MCF 10A (cell line): ENCODE results near the gene PAIP2. TPM values are rescaled to one million over a fixed set of nuclear protein-coding genes. Genes with fewer than 3 reads are reported as not detected.
A peak's percentile ranks its signal among the peaks of the same experiment; 100 is the strongest.

Experiments used
- BruUV-seq: library from RNA; stranded (reverse); fragments of 400-500 nt; replicated peaks from 2 replicates; lab custom pipeline; 2021; lab: Mats Ljungman, UMichigan
- CTCF ChIA-PET: fragments of 300-600 bp; sonication (Branson Sonifier 250); formaldehyde crosslinking; extraction: SDS; loops from one replicate; lab custom pipeline; 2021; ENCODE audit warnings: antibody characterized with exemption, inconsistent platforms; lab: Yijun Ruan, JAX
- POLR2A ChIA-PET: fragments of 300-600, 350-650 bp; sonication (Branson Sonifier 250); formaldehyde crosslinking; extraction: SDS; loops from one replicate; lab custom pipeline; 2020; ENCODE audit warnings: antibody characterized with exemption, inconsistent platforms; lab: Yijun Ruan, JAX
- DNase-seq: peaks from one replicate; pipeline ENCODE4 v3.0.0-alpha.2; 2018; ENCODE audit not compliant: unreplicated experiment
- H3K27ac Mint-ChIP-seq: one replicate; pipeline ENCODE4 v1.8.0; 2022; ENCODE audit warnings: mild to moderate bottlenecking, low read depth, mixed read lengths; ENCODE audit not compliant: unreplicated experiment
- H3K27me3 Mint-ChIP-seq: one replicate; pipeline ENCODE4 v1.8.0; 2022; ENCODE audit warnings: mixed read lengths; ENCODE audit not compliant: insufficient read depth, unreplicated experiment
- H3K36me3 Mint-ChIP-seq: one replicate; pipeline ENCODE4 v1.8.0; 2022; ENCODE audit warnings: mild to moderate bottlenecking, moderate library complexity, mixed read lengths; ENCODE audit not compliant: insufficient read depth, unreplicated experiment
- H3K4me1 Mint-ChIP-seq: one replicate; pipeline ENCODE4 v1.8.0; 2022; ENCODE audit warnings: mixed read lengths; ENCODE audit not compliant: insufficient read depth, unreplicated experiment
- H3K4me3 Mint-ChIP-seq: one replicate; pipeline ENCODE4 v1.8.0; 2022; ENCODE audit warnings: mild to moderate bottlenecking, moderate library complexity, mixed read lengths; ENCODE audit not compliant: unreplicated experiment
- H3K9me3 Mint-ChIP-seq: one replicate; pipeline ENCODE4 v1.8.0; 2022; ENCODE audit warnings: mixed read lengths; ENCODE audit not compliant: unreplicated experiment
- intact Hi-C: fragments of 100-400 bp; cut with micrococcal nuclease; formaldehyde crosslinking; loops from 2 replicates; pipeline ENCODE4 v1.14.1; 2022
- total RNA-seq: library from RNA; stranded (reverse); gene quantifications from 2 replicates; pipeline ENCODE4 v1.2.3, GENCODE V29; 2022
- TF ChIP-seq, protein P1 (sequence below): fragments of 200-600 bp; IDR thresholded peaks from one replicate; pipeline ENCODE4 v1.8.0; 2022; ENCODE audit warnings: antibody characterized with exemption, mild to moderate bottlenecking; ENCODE audit not compliant: unreplicated experiment

PAIP2 gene
- total RNA-seq, 1 experiment from 2014 or later: 108 TPM

DNA sequence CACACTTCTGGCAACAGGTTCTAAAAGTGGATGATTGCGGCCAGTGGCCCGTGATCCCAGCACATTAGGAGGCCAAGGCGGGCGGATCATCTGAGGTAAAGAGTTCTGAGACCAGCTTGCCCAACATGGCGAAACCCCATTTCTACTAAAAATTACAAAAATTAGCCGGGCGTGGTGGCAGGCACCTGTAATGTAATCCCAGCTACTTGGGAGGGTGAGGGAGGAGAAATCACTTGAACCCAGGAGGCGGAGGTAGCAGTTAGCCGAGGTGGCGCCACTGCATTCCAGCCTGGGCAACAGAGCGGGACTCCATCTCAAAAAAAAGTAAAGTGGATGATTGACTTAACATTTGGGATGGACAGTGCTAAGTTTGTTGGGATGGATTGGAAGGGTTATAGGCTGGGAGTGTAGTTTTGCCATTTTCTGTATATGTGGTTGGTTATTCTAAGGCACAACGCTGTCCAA lies 44.8 kb upstream of the PAIP2 start:
- DNase-seq: no peak
- Mint-ChIP-seq H3K4me3 (peak overlapping the region; percentile 94), H3K27me3 (no peaks in the 10 kb centered on the region), H3K27ac (peak overlapping the region; percentile 99), H3K4me1 (peaks cover 55% of the 10 kb centered on the region), H3K9me3 (no peaks in the 10 kb centered on the region), H3K36me3 (peaks cover 54% of the 10 kb centered on the region)
- intact Hi-C loops: no loop called here
- BruUV-seq: no TSS peak
- ChIA-PET CTCF (interaction anchor here (0.6 to 1.0 kb wide), 4 partner anchors 99 to 767 kb away, joined by 3 read pairs; partner anchors contain the start of gene SIL1), POLR2A (interaction anchor here (0.9 to 13.7 kb wide), 10 partner anchors 11 to 947 kb away, joined by 3 to 413 read pairs (median 6); partner anchors contain the start of gene PAIP2)
- TF ChIP-seq, protein P1, sequence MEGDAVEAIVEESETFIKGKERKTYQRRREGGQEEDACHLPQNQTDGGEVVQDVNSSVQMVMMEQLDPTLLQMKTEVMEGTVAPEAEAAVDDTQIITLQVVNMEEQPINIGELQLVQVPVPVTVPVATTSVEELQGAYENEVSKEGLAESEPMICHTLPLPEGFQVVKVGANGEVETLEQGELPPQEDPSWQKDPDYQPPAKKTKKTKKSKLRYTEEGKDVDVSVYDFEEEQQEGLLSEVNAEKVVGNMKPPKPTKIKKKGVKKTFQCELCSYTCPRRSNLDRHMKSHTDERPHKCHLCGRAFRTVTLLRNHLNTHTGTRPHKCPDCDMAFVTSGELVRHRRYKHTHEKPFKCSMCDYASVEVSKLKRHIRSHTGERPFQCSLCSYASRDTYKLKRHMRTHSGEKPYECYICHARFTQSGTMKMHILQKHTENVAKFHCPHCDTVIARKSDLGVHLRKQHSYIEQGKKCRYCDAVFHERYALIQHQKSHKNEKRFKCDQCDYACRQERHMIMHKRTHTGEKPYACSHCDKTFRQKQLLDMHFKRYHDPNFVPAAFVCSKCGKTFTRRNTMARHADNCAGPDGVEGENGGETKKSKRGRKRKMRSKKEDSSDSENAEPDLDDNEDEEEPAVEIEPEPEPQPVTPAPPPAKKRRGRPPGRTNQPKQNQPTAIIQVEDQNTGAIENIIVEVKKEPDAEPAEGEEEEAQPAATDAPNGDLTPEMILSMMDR: no peak

DNA sequence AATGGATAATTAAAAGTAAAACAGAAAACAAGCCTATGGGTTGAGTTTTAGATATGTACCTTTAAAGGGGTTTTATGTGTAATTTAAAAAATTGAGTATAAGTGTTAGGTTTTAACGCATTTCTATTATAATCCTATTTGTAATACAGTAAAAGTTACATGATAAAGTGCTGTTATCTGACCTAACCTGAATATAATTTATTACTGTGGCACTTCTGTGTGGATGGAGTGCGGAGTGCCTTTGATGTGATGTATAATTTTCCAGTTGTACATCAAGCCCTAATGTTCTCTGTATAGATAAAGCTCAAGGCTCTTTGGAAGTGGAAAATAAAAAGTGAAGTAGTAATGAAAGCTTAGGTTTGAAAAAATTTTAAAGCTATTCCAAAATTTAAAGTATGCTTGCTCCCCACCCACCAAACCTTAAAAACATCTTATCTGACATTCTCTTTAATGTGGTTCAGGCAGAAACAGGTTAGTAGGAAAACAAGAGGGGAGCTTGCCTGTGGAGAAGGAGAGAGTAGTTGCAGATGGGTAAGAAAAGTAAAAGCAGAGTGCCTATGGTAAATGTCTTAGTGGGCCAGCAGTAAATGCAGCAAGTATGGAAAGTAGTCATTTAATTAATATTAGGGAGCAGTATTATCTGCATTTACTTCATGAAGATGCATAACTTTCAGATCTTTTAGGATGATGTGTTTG lies 44.1 kb upstream of the PAIP2 start:
- TF ChIP-seq, protein P1: no peak
- peaks cover 58% of the 10 kb centered on the region for H3K4me1 Mint-ChIP-seq
- H3K27me3 Mint-ChIP-seq: no peaks in the 10 kb centered on the region
- intact Hi-C loops: no loop called here
- peak overlapping the region; percentile 94 for H3K4me3 Mint-ChIP-seq
- H3K27ac Mint-ChIP-seq: peak overlapping the region; percentile 99
- H3K9me3 Mint-ChIP-seq: no peaks in the 10 kb centered on the region
- peaks cover 56% of the 10 kb centered on the region for H3K36me3 Mint-ChIP-seq
- ChIA-PET POLR2A (interaction anchor here (0.9 to 13.7 kb wide), 9 partner anchors 10 to 947 kb away, joined by 3 to 413 read pairs (median 7); partner anchors contain the start of gene PAIP2), CTCF (interaction anchor here (0.6 to 1.0 kb wide), 5 partner anchors 25 to 768 kb away, joined by 3 read pairs; partner anchors contain the start of gene SIL1)
- no TSS peak for BruUV-seq
- no peak for DNase-seq

DNA sequence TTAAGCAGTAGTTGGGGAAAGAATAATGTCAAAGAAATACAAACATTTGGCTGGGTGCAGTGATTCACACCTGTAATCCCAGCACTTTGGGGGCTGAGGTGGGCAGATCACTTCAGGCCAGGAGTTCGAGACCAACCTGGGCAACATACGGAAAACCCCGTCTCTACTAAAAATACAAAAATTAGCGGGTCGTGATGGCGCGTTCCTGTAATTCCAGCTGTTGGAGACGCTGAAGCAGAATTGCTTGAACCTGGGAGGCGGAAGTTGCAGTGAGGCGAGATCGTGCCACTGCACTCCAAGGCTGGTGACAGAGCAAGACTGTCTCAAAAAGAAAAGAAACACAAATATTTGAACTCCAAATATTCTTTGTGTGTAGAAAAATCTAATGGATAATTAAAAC lies 43.4 kb upstream of the PAIP2 start:
- no peak for DNase-seq
- Mint-ChIP-seq H3K9me3 (no peaks in the 10 kb centered on the region), H3K27me3 (no peaks in the 10 kb centered on the region), H3K4me3 (peak overlapping the region; percentile 1), H3K27ac (no peak overlapping the region), H3K4me1 (peaks cover 58% of the 10 kb centered on the region), H3K36me3 (peaks cover 49% of the 10 kb centered on the region)
- BruUV-seq: no TSS peak
- ChIA-PET POLR2A (interaction anchor here (6.3 to 13.7 kb wide), 3 partner anchors 9 to 43 kb away, joined by 107 to 413 read pairs (median 249); partner anchors contain the start of gene PAIP2), CTCF (interaction anchor here (1.0 kb wide), 1 partner anchor 756 kb away, joined by 3 read pairs; no protein-coding TSS in a partner anchor)
- intact Hi-C loops: no loop called here
- TF ChIP-seq, protein P1: no peak

DNA sequence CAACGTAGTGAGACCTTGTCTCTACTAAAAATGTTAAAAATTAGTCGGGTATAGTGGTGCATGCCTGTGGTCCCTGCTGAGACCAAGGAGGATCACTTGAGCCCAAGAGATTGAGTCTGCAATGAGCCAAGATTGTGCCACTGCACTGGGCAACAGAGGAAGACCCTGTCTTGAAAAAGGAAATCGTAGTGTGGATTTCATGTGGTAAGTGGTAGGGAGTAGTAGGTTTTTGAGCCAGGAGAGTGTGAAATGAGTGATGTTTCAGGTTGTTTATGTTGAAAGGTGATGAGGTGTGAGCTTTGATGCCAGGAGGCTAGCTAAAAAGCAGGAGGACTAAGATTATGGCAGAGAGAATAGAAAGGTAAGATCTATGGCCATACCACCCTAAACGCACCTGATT lies 42.2 kb upstream of the PAIP2 start:
- intact Hi-C loops: no loop called here
- H3K27ac Mint-ChIP-seq: no peak overlapping the region
- H3K36me3 Mint-ChIP-seq: peaks cover 37% of the 10 kb centered on the region
- H3K4me3 Mint-ChIP-seq: no peak overlapping the region
- TF ChIP-seq, protein P1: no peak
- CTCF ChIA-PET: interaction anchor here (0.8 to 1.6 kb wide), 2 partner anchors 11 to 575 kb away, joined by 3 read pairs; no protein-coding TSS in a partner anchor
- BruUV-seq: no TSS peak
- no peak for DNase-seq
- H3K4me1 Mint-ChIP-seq: peaks cover 58% of the 10 kb centered on the region
- H3K9me3 Mint-ChIP-seq: no peaks in the 10 kb centered on the region
- H3K27me3 Mint-ChIP-seq: no peaks in the 10 kb centered on the region
- POLR2A ChIA-PET: interaction anchor here (0.9 to 13.7 kb wide), 5 partner anchors 11 to 75 kb away, joined by 4 to 413 read pairs (median 8); partner anchors contain the start of gene PAIP2
